GM23338 (cell line): ENCODE results near the gene CBX5. TPM values are rescaled to one million over a fixed set of nuclear protein-coding genes. Genes with fewer than 3 reads are reported as not detected.

Experiments
- ETS1 ChIP-seq: IDR thresholded peaks from 2 replicates; pipeline ENCODE4 v1.6.1; 2016; ENCODE audit warnings: antibody characterized with exemption
- EZH2phosphoT487 ChIP-seq: fragments of 200-600 bp; sonication (generic); IDR thresholded peaks from one replicate; pipeline ENCODE4 v1.8.1; 2018; ENCODE audit warnings: antibody characterized with exemption; ENCODE audit not compliant: unreplicated experiment
- NANOG ChIP-seq: IDR thresholded peaks from 2 replicates; pipeline ENCODE4 v1.6.1; 2016; ENCODE audit warnings: antibody characterized with exemption, borderline replicate concordance
- POLR2AphosphoS5 ChIP-seq: IDR thresholded peaks from 2 replicates; pipeline ENCODE4 v1.6.1; 2016; ENCODE audit warnings: antibody characterized with exemption, low read depth
- STAT1 ChIP-seq: IDR thresholded peaks from one replicate; pipeline ENCODE4 v1.6.1; 2016; ENCODE audit warnings: antibody characterized with exemption; ENCODE audit not compliant: unreplicated experiment
- ZNF114 ChIP-seq: fragments of 250-450 bp; sonication (Bioruptor Pico); IDR thresholded peaks from 2 replicates; pipeline ENCODE4 v1.5.0; 2020; ENCODE audit warnings: mild to moderate bottlenecking, moderate library complexity
- polyA plus RNA-seq: library from polyadenylated mRNA; unstranded; fragments of >200 nt; fragmentation: Nextera tagmentation; extraction: Ambion mirVana; gene quantifications from 2 replicates; pipeline ENCODE4 v1.2.1, GENCODE V29; 2016
- total RNA-seq: library from RNA; depleted of rRNA; stranded (reverse); fragments of >200 nt; shearing (Covaris generic); gene quantifications from 2 replicates; pipeline ENCODE4 v1.2.3, GENCODE V29; 2014
- TF ChIP-seq, protein P1 (sequence below): fragments of 250-450 bp; sonication (Bioruptor Pico); IDR thresholded peaks from 2 replicates; pipeline ENCODE4 v1.5.0; 2020; ENCODE audit warnings: mild to moderate bottlenecking, moderate library complexity
- TF ChIP-seq, protein P2 (sequence below), 2 experiments: fragments of 200-600 bp in 1 of 2; sonication (generic) in 1 of 2; conservative IDR thresholded peaks; 2 replicates each; pipeline versions ENCODE4 v1.5.1 to v1.6.1; 2016 to 2017; ENCODE audit warnings: antibody characterized with exemption in 2 of 2, low read depth in 2 of 2, mild to moderate bottlenecking in 2 of 2, moderate library complexity in 1 of 2

CBX5 gene
- total and polyA plus RNA-seq, 2 experiments from 2014 or later: 152 to 212 TPM

DNA sequence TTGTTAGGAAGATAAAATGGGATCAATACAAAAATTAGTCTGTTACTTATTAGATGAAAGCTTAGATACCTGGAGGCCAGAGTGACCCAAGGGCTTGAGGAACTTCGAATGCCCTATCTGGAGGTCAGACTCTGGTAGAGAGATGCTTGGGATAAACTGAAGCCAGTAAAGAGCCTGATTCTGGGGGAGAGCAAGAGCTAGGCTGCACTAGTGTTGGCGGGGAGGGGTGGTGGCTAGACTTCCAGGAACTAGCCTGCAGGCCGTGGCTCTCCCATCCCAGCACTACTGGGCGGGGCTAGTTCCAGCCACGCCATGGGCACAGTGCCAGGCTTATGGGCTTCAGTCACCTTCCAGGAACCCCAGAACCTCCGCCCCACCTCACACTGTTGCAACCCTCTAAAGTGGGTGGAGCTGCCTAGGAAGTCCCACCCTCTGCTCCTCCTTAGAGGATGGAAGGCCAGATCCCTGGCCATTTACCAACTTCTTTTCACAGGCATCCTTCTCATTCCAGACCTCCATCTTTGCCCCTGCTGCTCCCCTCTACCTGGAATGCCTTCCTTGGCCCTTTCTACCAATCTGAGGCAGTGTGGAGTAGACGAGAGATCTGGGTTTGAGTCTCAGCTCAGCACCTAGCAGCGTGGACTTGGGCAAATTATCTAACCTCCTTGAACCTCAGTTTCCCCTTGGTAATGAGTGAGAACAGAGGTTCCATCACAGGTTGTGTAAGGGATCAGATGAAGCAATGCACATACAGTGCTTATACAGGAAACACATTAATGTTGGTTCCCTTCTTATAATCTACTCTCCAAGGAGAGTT is 27.2 kb upstream of the CBX5 start (continued):
- TF ChIP-seq, protein P1, sequence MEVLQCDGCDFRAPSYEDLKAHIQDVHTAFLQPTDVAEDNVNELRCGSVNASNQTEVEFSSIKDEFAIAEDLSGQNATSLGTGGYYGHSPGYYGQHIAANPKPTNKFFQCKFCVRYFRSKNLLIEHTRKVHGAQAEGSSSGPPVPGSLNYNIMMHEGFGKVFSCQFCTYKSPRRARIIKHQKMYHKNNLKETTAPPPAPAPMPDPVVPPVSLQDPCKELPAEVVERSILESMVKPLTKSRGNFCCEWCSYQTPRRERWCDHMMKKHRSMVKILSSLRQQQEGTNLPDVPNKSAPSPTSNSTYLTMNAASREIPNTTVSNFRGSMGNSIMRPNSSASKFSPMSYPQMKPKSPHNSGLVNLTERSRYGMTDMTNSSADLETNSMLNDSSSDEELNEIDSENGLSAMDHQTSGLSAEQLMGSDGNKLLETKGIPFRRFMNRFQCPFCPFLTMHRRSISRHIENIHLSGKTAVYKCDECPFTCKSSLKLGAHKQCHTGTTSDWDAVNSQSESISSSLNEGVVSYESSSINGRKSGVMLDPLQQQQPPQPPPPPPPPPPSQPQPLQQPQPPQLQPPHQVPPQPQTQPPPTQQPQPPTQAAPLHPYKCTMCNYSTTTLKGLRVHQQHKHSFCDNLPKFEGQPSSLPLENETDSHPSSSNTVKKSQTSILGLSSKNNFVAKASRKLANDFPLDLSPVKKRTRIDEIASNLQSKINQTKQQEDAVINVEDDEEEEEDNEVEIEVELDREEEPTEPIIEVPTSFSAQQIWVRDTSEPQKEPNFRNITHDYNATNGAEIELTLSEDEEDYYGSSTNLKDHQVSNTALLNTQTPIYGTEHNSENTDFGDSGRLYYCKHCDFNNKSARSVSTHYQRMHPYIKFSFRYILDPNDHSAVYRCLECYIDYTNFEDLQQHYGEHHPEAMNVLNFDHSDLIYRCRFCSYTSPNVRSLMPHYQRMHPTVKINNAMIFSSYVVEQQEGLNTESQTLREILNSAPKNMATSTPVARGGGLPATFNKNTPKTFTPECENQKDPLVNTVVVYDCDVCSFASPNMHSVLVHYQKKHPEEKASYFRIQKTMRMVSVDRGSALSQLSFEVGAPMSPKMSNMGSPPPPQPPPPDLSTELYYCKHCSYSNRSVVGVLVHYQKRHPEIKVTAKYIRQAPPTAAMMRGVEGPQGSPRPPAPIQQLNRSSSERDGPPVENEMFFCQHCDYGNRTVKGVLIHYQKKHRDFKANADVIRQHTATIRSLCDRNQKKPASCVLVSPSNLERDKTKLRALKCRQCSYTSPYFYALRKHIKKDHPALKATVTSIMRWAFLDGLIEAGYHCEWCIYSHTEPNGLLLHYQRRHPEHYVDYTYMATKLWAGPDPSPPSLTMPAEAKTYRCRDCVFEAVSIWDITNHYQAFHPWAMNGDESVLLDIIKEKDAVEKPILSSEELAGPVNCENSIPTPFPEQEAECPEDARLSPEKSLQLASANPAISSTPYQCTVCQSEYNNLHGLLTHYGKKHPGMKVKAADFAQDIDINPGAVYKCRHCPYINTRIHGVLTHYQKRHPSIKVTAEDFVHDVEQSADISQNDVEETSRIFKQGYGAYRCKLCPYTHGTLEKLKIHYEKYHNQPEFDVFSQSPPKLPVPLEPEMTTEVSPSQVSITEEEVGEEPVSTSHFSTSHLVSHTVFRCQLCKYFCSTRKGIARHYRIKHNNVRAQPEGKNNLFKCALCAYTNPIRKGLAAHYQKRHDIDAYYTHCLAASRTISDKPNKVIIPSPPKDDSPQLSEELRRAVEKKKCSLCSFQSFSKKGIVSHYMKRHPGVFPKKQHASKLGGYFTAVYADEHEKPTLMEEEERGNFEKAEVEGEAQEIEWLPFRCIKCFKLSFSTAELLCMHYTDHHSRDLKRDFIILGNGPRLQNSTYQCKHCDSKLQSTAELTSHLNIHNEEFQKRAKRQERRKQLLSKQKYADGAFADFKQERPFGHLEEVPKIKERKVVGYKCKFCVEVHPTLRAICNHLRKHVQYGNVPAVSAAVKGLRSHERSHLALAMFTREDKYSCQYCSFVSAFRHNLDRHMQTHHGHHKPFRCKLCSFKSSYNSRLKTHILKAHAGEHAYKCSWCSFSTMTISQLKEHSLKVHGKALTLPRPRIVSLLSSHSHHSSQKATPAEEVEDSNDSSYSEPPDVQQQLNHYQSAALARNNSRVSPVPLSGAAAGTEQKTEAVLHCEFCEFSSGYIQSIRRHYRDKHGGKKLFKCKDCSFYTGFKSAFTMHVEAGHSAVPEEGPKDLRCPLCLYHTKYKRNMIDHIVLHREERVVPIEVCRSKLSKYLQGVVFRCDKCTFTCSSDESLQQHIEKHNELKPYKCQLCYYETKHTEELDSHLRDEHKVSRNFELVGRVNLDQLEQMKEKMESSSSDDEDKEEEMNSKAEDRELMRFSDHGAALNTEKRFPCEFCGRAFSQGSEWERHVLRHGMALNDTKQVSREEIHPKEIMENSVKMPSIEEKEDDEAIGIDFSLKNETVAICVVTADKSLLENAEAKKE (CRISPR knock-in tag): no peak
- TF ChIP-seq POLR2AphosphoS5 (no peak), STAT1 (no peak), EZH2phosphoT487 (no peak), NANOG (no peak), ETS1 (no peak), ZNF114 (CRISPR knock-in tag) (no peak)
- TF ChIP-seq, protein P2, sequence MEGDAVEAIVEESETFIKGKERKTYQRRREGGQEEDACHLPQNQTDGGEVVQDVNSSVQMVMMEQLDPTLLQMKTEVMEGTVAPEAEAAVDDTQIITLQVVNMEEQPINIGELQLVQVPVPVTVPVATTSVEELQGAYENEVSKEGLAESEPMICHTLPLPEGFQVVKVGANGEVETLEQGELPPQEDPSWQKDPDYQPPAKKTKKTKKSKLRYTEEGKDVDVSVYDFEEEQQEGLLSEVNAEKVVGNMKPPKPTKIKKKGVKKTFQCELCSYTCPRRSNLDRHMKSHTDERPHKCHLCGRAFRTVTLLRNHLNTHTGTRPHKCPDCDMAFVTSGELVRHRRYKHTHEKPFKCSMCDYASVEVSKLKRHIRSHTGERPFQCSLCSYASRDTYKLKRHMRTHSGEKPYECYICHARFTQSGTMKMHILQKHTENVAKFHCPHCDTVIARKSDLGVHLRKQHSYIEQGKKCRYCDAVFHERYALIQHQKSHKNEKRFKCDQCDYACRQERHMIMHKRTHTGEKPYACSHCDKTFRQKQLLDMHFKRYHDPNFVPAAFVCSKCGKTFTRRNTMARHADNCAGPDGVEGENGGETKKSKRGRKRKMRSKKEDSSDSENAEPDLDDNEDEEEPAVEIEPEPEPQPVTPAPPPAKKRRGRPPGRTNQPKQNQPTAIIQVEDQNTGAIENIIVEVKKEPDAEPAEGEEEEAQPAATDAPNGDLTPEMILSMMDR (conservative IDR thresholded peaks at IDR 0.05; ENCODE audit: low read depth in 2 of 2): no peak
